ENCODE results near the gene SCO2. TPM values are rescaled to one million over a fixed set of nuclear protein-coding genes. Genes with fewer than 3 reads are reported as not detected.
A peak's percentile ranks its signal among the peaks of the same experiment; 100 is the strongest.

The SCO2 gene
- total and polyA plus RNA-seq, 2 of the 13 experiments (the other 11 are each of a cell fraction or from before 2014, with no cell fraction given) = 0.32 to 3.7 TPM

GRCh38 chr22:50529897-50530579, 4.6 kb upstream of the SCO2 start, which contains the start of gene TYMP (continued):
- TF ChIP-seq STAT6 (CRISPR knock-in tag; IDR thresholded peaks at IDR 0.05; ENCODE audit: borderline replicate concordance) (no peak), CENPBD1 (CRISPR knock-in tag; IDR thresholded peaks at IDR 0.05; ENCODE audit: borderline replicate concordance, low read depth) (no peak), TEAD3 (CRISPR knock-in tag; optimal IDR thresholded peaks at IDR 0.05; ENCODE audit: borderline replicate concordance) (peak; percentile 7), NFYB (CRISPR knock-in tag; IDR thresholded peaks at IDR 0.05) (0 out of 2 replicates have a peak, but pooled peaks have one; percentile 8), ZNF383 (CRISPR knock-in tag; IDR thresholded peaks at IDR 0.05; ENCODE audit: borderline replicate concordance) (no peak), ZNF839 (CRISPR knock-in tag; IDR thresholded peaks at IDR 0.05; ENCODE audit: borderline replicate concordance) (no peak), GZF1 (CRISPR knock-in tag; IDR thresholded peaks at IDR 0.05) (no peak; the same call in 1 of the 2 replicates), HNF4A (CRISPR knock-in tag; IDR thresholded peaks at IDR 0.05) (peak; percentile 12; the same call in 1 of the 2 replicates), ZSCAN31 (CRISPR knock-in tag; IDR thresholded peaks at IDR 0.05; ENCODE audit: low read depth) (no peak; the same call in 1 of the 2 replicates), NCOR1 (IDR thresholded peaks at IDR 0.05; ENCODE audit: borderline replicate concordance, low read length) (no peak), PRDM10 (CRISPR knock-in tag; IDR thresholded peaks at IDR 0.05; ENCODE audit: low read depth) (no peak), CAMTA2 (CRISPR knock-in tag; IDR thresholded peaks at IDR 0.05; ENCODE audit: borderline replicate concordance) (no peak; the same call in 1 of the 2 replicates), REPIN1 (CRISPR knock-in tag; IDR thresholded peaks at IDR 0.05; ENCODE audit: borderline replicate concordance, low read depth) (0 out of 2 replicates have a peak, but pooled peaks have one; percentile 9), ZNF709 (CRISPR knock-in tag; IDR thresholded peaks at IDR 0.05) (peak; percentile 77), PHF21A (CRISPR knock-in tag; IDR thresholded peaks at IDR 0.05) (no peak; the same call in 1 of the 2 replicates), ZNF18 (CRISPR knock-in tag; IDR thresholded peaks at IDR 0.05; ENCODE audit: insufficient replicate concordance) (no peak), PAX8 (CRISPR knock-in tag; IDR thresholded peaks at IDR 0.05; ENCODE audit: borderline replicate concordance) (no peak), CREM (IDR thresholded peaks at IDR 0.05) (no peak), CREM (CRISPR knock-in tag; IDR thresholded peaks at IDR 0.05) (no peak), FIP1L1 (IDR thresholded peaks at IDR 0.05; ENCODE audit: borderline replicate concordance, insufficient read depth, low read depth, low read length) (peak; percentile 21; the same call in 1 of the 2 replicates), MTF1 (CRISPR knock-in tag; IDR thresholded peaks at IDR 0.05) (peak; percentile 68)

Measured in HepG2 (cell line).